ENCODE results near the gene ICAM5. TPM values are rescaled to one million over a fixed set of nuclear protein-coding genes. Genes with fewer than 3 reads are reported as not detected.

Gene ICAM5
- total and polyA plus RNA-seq, 2 donors: 0.85 to 1.2 TPM

GRCh38 chr19:10254244-10254643 lies 35.5 kb upstream of the ICAM5 start:
- Histone ChIP-seq H3K36me3 (ENCODE audit: control insufficient read depth in 2 of 2, insufficient read depth in 2 of 2, low read length in 1 of 2) (peaks cover 40 to 41% of the 10 kb centered on the region in 2 donors), H3K4me1 (ENCODE audit: control insufficient read depth in 2 of 2, insufficient read depth in 2 of 2, low read length in 2 of 2) (peaks cover 3 to 19% of the 10 kb centered on the region in 2 donors), H3K4me3 (ENCODE audit: low read length in 2 of 2) (no peak overlapping the region)

GRCh38 chr19:10255358-10255757 lies 34.4 kb upstream of the ICAM5 start:
- no peak overlapping the region for H3K4me3 ChIP-seq (ENCODE audit: low read length in 2 of 2)
- H3K36me3 ChIP-seq (ENCODE audit: control insufficient read depth in 2 of 2, insufficient read depth in 2 of 2, low read length in 1 of 2): peaks cover 45 to 51% of the 10 kb centered on the region in 2 donors
- no peak for DNase-seq (ENCODE audit: low read depth in 6 of 9, low spot score in 9 of 9)
- 97% methylated on average over 2 of the region's 2 CpGs for WGBS
- H3K27ac ChIP-seq (ENCODE audit: low read depth in 1 of 2, low read length in 1 of 2): no peak overlapping the region
- H3K9me3 ChIP-seq (ENCODE audit: control insufficient read depth in 2 of 2, insufficient read depth in 1 of 2, low read length in 1 of 2): no peaks in the 10 kb centered on the region
- H3K4me1 ChIP-seq (ENCODE audit: control insufficient read depth in 2 of 2, insufficient read depth in 2 of 2, low read length in 2 of 2): peaks cover 3 to 19% of the 10 kb centered on the region in 2 donors
- H3K27me3 ChIP-seq (ENCODE audit: control insufficient read depth in 2 of 2, insufficient read depth in 1 of 2, low read length in 1 of 2): no peaks in the 10 kb centered on the region

More at GRCh38 chr19:10254244-10254643, 35.5 kb upstream of the ICAM5 start:
- Histone ChIP-seq H3K27me3 (ENCODE audit: control insufficient read depth in 2 of 2, insufficient read depth in 1 of 2, low read length in 1 of 2) (no peaks in the 10 kb centered on the region), H3K9me3 (ENCODE audit: control insufficient read depth in 2 of 2, insufficient read depth in 1 of 2, low read length in 1 of 2) (no peaks in the 10 kb centered on the region), H3K27ac (ENCODE audit: low read depth in 1 of 2, low read length in 1 of 2) (no peak overlapping the region)
- over 99% methylated on average over 3 of the region's 3 CpGs for WGBS
- no peak for DNase-seq (ENCODE audit: low read depth in 6 of 9, low spot score in 9 of 9)

GRCh38 chr19:10256551-10256950 lies 33.2 kb upstream of the ICAM5 start:
- WGBS: 94% methylated on average over 18 of the region's 18 CpGs
- no peak overlapping the region for H3K4me3 ChIP-seq (ENCODE audit: low read length in 2 of 2)
- no peaks in the 10 kb centered on the region for H3K9me3 ChIP-seq (ENCODE audit: control insufficient read depth in 2 of 2, insufficient read depth in 1 of 2, low read length in 1 of 2)
- H3K27me3 ChIP-seq (ENCODE audit: control insufficient read depth in 2 of 2, insufficient read depth in 1 of 2, low read length in 1 of 2): no peaks in the 10 kb centered on the region
- H3K27ac ChIP-seq (ENCODE audit: low read depth in 1 of 2, low read length in 1 of 2): no peak overlapping the region
- DNase-seq (ENCODE audit: low read depth in 6 of 9, low spot score in 9 of 9): no peak
- H3K36me3 ChIP-seq (ENCODE audit: control insufficient read depth in 2 of 2, insufficient read depth in 2 of 2, low read length in 1 of 2): peaks cover 45 to 51% of the 10 kb centered on the region in 2 donors
- H3K4me1 ChIP-seq (ENCODE audit: control insufficient read depth in 2 of 2, insufficient read depth in 2 of 2, low read length in 2 of 2): peaks cover 3 to 14% of the 10 kb centered on the region in 2 donors

GRCh38 chr19:10256970-10257615 lies 32.7 kb upstream of the ICAM5 start:
- Histone ChIP-seq H3K4me3 (ENCODE audit: low read length in 2 of 2) (no peak overlapping the region), H3K27me3 (ENCODE audit: control insufficient read depth in 2 of 2, insufficient read depth in 1 of 2, low read length in 1 of 2) (no peaks in the 10 kb centered on the region), H3K36me3 (ENCODE audit: control insufficient read depth in 2 of 2, insufficient read depth in 2 of 2, low read length in 1 of 2) (peaks cover 45 to 51% of the 10 kb centered on the region in 2 donors), H3K9me3 (ENCODE audit: control insufficient read depth in 2 of 2, insufficient read depth in 1 of 2, low read length in 1 of 2) (no peaks in the 10 kb centered on the region), H3K4me1 (ENCODE audit: control insufficient read depth in 2 of 2, insufficient read depth in 2 of 2, low read length in 2 of 2) (peaks cover 3 to 14% of the 10 kb centered on the region in 2 donors), H3K27ac (ENCODE audit: low read depth in 1 of 2, low read length in 1 of 2) (no peak overlapping the region)
- 96% methylated on average over 9 of the region's 9 CpGs for WGBS
- no peak for DNase-seq (ENCODE audit: low read depth in 6 of 9, low spot score in 9 of 9)

- Histone ChIP-seq H3K36me3 (ENCODE audit: control insufficient read depth in 2 of 2, insufficient read depth in 2 of 2, low read length in 1 of 2) (peaks cover 45 to 51% of the 10 kb centered on the region in 2 donors), H3K9me3 (ENCODE audit: control insufficient read depth in 2 of 2, insufficient read depth in 1 of 2, low read length in 1 of 2) (no peaks in the 10 kb centered on the region), H3K27me3 (ENCODE audit: control insufficient read depth in 2 of 2, insufficient read depth in 1 of 2, low read length in 1 of 2) (no peaks in the 10 kb centered on the region), H3K27ac (ENCODE audit: low read depth in 1 of 2, low read length in 1 of 2) (no peak overlapping the region), H3K4me1 (ENCODE audit: control insufficient read depth in 2 of 2, insufficient read depth in 2 of 2, low read length in 2 of 2) (peaks cover 0 to 7% of the 10 kb centered on the region in 2 donors), H3K4me3 (ENCODE audit: low read length in 2 of 2) (no peak overlapping the region)
- DNase-seq (ENCODE audit: low read depth in 6 of 9, low spot score in 9 of 9): no peak
- WGBS: 97% methylated on average over 18 of the region's 18 CpGs
These were observed 31.6 kb upstream of the ICAM5 start for GRCh38 chr19:10258080-10258710.

GRCh38 chr19:10259162-10259905 lies 30.4 kb upstream of the ICAM5 start:
- Histone ChIP-seq H3K36me3 (ENCODE audit: control insufficient read depth in 2 of 2, insufficient read depth in 2 of 2, low read length in 1 of 2) (peaks cover 40 to 48% of the 10 kb centered on the region in 2 donors), H3K9me3 (ENCODE audit: control insufficient read depth in 2 of 2, insufficient read depth in 1 of 2, low read length in 1 of 2) (no peaks in the 10 kb centered on the region), H3K4me1 (ENCODE audit: control insufficient read depth in 2 of 2, insufficient read depth in 2 of 2, low read length in 2 of 2) (peaks cover 0 to 7% of the 10 kb centered on the region in 2 donors), H3K27ac (ENCODE audit: low read depth in 1 of 2, low read length in 1 of 2) (peak overlapping the region in 1 of 2 donors; percentile 8), H3K27me3 (ENCODE audit: control insufficient read depth in 2 of 2, insufficient read depth in 1 of 2, low read length in 1 of 2) (no peaks in the 10 kb centered on the region), H3K4me3 (ENCODE audit: low read length in 2 of 2) (no peak overlapping the region)
- 77% methylated on average over 32 of the region's 32 CpGs for WGBS
- DNase-seq (ENCODE audit: low read depth in 6 of 9, low spot score in 9 of 9): peak; percentile 56 to 94 (median 85)

GRCh38 chr19:10260141-10260584 lies 29.6 kb upstream of the ICAM5 start:
- Histone ChIP-seq H3K27me3 (ENCODE audit: control insufficient read depth in 2 of 2, insufficient read depth in 1 of 2, low read length in 1 of 2) (no peaks in the 10 kb centered on the region), H3K9me3 (ENCODE audit: control insufficient read depth in 2 of 2, insufficient read depth in 1 of 2, low read length in 1 of 2) (no peaks in the 10 kb centered on the region), H3K27ac (ENCODE audit: low read depth in 1 of 2, low read length in 1 of 2) (peak overlapping the region in 1 of 2 donors; percentile 27), H3K4me1 (ENCODE audit: control insufficient read depth in 2 of 2, insufficient read depth in 2 of 2, low read length in 2 of 2) (peaks cover 0 to 7% of the 10 kb centered on the region in 2 donors), H3K4me3 (ENCODE audit: low read length in 2 of 2) (no peak overlapping the region), H3K36me3 (ENCODE audit: control insufficient read depth in 2 of 2, insufficient read depth in 2 of 2, low read length in 1 of 2) (peaks cover 34 to 40% of the 10 kb centered on the region in 2 donors)
- 93% methylated on average over 8 of the region's 8 CpGs for WGBS
- no peak for DNase-seq (ENCODE audit: low read depth in 6 of 9, low spot score in 9 of 9)

- no peaks in the 10 kb centered on the region for H3K27me3 ChIP-seq (ENCODE audit: control insufficient read depth in 2 of 2, insufficient read depth in 1 of 2, low read length in 1 of 2)
- WGBS: 98% methylated on average over 7 of the region's 7 CpGs
- H3K27ac ChIP-seq (ENCODE audit: low read depth in 1 of 2, low read length in 1 of 2): no peak overlapping the region
- peaks cover 0 to 7% of the 10 kb centered on the region in 2 donors for H3K4me1 ChIP-seq (ENCODE audit: control insufficient read depth in 2 of 2, insufficient read depth in 2 of 2, low read length in 2 of 2)
- H3K9me3 ChIP-seq (ENCODE audit: control insufficient read depth in 2 of 2, insufficient read depth in 1 of 2, low read length in 1 of 2): no peaks in the 10 kb centered on the region
- H3K36me3 ChIP-seq (ENCODE audit: control insufficient read depth in 2 of 2, insufficient read depth in 2 of 2, low read length in 1 of 2): peaks cover 17 to 21% of the 10 kb centered on the region in 2 donors
- H3K4me3 ChIP-seq (ENCODE audit: low read length in 2 of 2): no peak overlapping the region
- DNase-seq (ENCODE audit: low read depth in 6 of 9, low spot score in 9 of 9): no peak
These were observed 27.0 kb upstream of the ICAM5 start for GRCh38 chr19:10262771-10263170.

- peaks cover 21 to 23% of the 10 kb centered on the region in 2 donors for H3K4me1 ChIP-seq (ENCODE audit: control insufficient read depth in 2 of 2, insufficient read depth in 2 of 2, low read length in 2 of 2)
- DNase-seq (ENCODE audit: low read depth in 6 of 9, low spot score in 9 of 9): no peak
- no peak overlapping the region for H3K4me3 ChIP-seq (ENCODE audit: low read length in 2 of 2)
- H3K27ac ChIP-seq (ENCODE audit: low read depth in 1 of 2, low read length in 1 of 2): no peak overlapping the region
- WGBS: 90% methylated on average over 7 of the region's 7 CpGs
- no peaks in the 10 kb centered on the region for H3K9me3 ChIP-seq (ENCODE audit: control insufficient read depth in 2 of 2, insufficient read depth in 1 of 2, low read length in 1 of 2)
- H3K36me3 ChIP-seq (ENCODE audit: control insufficient read depth in 2 of 2, insufficient read depth in 2 of 2, low read length in 1 of 2): no peaks in the 10 kb centered on the region
- peaks cover 2 to 23% of the 10 kb centered on the region in 2 donors for H3K27me3 ChIP-seq (ENCODE audit: control insufficient read depth in 2 of 2, insufficient read depth in 1 of 2, low read length in 1 of 2)
These were observed 23.0 kb upstream of the ICAM5 start for GRCh38 chr19:10266706-10267105.

Data from thymus (tissue), 11 donors.